Activated B cell treated with CpG ODN at 0.5 μM for 24 hours (primary cell): ENCODE measurements around the gene SH2D6. TPM values are rescaled to one million over a fixed set of nuclear protein-coding genes. Genes with fewer than 3 reads are reported as not detected.
A peak's percentile ranks its signal among the peaks of the same experiment; 100 is the strongest.

Experiments used
- ATAC-seq: fragments of 200-7000 bp; cut with Tn5 transposase; one replicate; pipeline ENCODE4 v1.10.0; 2021; ENCODE audit warnings: low read depth, mild to moderate bottlenecking, moderate library complexity
- CTCF ChIA-PET: fragments of 350-600 bp; sonication (Branson Sonifier 250); formaldehyde crosslinking; loops from one replicate; lab custom pipeline; 2021; ENCODE audit warnings: antibody characterized with exemption; lab: Charles Lee
- POLR2A ChIA-PET: fragments of 350-600 bp; sonication (Branson Sonifier 250); formaldehyde crosslinking; loops from one replicate; lab custom pipeline; 2021; ENCODE audit warnings: antibody characterized with exemption; lab: Charles Lee
- DNase-seq: peaks from one replicate; pipeline ENCODE4 v3.0.0; 2022
- H3K27ac Mint-ChIP-seq: one replicate; pipeline ENCODE4 v1.8.0; 2020; ENCODE audit warnings: mixed read lengths
- H3K27me3 Mint-ChIP-seq: one replicate; pipeline ENCODE4 v1.8.0; 2021; ENCODE audit warnings: mixed read lengths
- H3K36me3 Mint-ChIP-seq: one replicate; pipeline ENCODE4 v1.8.0; 2021; ENCODE audit warnings: low read depth, mixed read lengths
- H3K4me1 Mint-ChIP-seq: one replicate; pipeline ENCODE4 v1.8.0; 2021; ENCODE audit warnings: mixed read lengths
- H3K4me3 Mint-ChIP-seq: one replicate; pipeline ENCODE4 v1.8.0; 2020; ENCODE audit warnings: mild to moderate bottlenecking, mixed read lengths
- H3K9me3 Mint-ChIP-seq: one replicate; pipeline ENCODE4 v1.8.0; 2020; ENCODE audit warnings: mixed read lengths
- intact Hi-C: fragments of 100-400 bp; cut with micrococcal nuclease; formaldehyde crosslinking; loops from one replicate; pipeline ENCODE4 v1.15.1; 2024
- total RNA-seq: library from RNA; stranded (reverse); gene quantifications from 2 replicates; pipeline ENCODE4 v1.2.3, GENCODE V29; 2022
- TF ChIP-seq, protein P1 (sequence below): fragments of 200-600 bp; IDR thresholded peaks from one replicate; pipeline ENCODE4 v1.8.0; 2022; ENCODE audit warnings: antibody characterized with exemption, mild to moderate bottlenecking

Gene SH2D6
- total RNA-seq, 1 donor from 2014 or later = 1.6 TPM

DNA sequence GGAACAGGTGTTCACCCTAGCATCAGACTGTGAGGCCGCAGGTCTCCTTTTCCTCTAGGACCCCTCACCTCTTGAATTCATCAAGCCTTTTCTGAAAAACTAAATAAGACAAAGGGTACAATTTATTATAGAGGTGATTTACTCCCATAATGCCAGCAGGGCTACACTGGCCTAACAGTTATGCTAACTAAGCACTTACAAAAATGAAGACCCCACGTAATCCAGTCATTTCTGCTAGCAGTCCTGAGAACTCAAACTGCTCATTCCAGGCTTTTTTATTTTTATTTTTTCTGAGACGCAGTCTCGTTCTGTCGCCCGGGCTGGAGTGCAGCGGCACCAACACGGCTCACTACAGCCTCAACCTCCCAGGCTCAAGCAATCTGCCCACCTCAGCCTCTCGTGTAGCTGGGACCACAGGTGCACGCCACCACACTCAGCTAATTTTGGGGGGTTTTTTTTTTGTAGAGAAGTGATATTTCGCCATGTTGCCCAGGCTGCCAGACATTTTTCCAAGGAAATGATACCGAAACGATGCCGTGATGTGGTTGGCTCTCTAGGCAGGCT, 22.5 kb upstream of the SH2D6 start:
- ChIA-PET POLR2A (no interaction called here), CTCF (no interaction called here)
- Mint-ChIP-seq H3K36me3 (peaks cover 78% of the 10 kb centered on the region), H3K4me3 (no peak overlapping the region), H3K27me3 (no peaks in the 10 kb centered on the region), H3K9me3 (no peaks in the 10 kb centered on the region), H3K27ac (no peak overlapping the region), H3K4me1 (peaks cover 30% of the 10 kb centered on the region)
- intact Hi-C loops = no loop called here
- DNase-seq (no peak), ATAC-seq (no peak)
- TF ChIP-seq, protein P1, sequence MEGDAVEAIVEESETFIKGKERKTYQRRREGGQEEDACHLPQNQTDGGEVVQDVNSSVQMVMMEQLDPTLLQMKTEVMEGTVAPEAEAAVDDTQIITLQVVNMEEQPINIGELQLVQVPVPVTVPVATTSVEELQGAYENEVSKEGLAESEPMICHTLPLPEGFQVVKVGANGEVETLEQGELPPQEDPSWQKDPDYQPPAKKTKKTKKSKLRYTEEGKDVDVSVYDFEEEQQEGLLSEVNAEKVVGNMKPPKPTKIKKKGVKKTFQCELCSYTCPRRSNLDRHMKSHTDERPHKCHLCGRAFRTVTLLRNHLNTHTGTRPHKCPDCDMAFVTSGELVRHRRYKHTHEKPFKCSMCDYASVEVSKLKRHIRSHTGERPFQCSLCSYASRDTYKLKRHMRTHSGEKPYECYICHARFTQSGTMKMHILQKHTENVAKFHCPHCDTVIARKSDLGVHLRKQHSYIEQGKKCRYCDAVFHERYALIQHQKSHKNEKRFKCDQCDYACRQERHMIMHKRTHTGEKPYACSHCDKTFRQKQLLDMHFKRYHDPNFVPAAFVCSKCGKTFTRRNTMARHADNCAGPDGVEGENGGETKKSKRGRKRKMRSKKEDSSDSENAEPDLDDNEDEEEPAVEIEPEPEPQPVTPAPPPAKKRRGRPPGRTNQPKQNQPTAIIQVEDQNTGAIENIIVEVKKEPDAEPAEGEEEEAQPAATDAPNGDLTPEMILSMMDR = no peak

DNA sequence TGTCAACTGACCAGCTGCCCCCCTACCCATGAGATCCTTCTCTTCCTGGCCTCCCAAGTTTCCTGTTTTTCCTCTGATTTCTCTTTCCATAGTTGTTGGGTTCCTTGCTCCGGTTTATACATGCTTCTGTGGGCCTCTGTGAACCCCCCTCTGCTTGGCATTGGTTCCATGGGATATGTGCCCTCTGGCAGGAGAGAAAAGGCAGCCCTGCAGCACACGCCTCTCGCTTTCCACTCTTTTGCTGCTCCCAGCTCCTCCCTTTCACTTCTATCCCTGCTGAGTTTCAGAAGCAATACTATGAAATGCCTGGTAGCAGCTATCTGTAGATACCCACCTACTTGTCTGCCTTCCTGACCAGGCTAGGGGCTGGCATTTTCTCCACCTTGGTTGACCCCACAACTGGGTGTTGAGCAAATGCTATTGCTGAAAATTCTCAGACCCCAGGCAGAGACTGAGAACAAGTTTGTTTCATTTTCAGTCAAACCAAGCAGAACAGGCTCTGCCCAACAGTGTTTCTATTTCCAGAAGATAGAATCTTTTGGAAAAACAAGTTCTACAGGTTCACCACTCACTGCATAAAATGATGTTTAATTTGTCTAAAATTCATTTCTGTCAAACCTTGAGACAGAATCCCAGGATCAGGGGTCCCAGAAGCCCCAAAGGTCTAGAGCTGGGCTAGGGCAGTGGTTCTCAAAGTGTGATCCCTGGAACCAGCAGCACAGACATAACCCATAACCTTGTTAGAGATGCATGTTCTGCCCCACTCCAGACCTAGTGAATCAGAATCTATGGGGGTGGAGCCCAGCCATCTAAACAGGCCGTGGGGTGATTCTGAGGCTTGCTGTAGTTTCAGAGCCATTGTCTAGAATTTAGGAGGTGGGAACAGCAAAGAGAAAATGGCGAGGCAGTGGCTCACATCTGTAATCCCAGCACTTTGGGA, 21.7 kb upstream of the SH2D6 start:
- intact Hi-C loops = no loop called here
- Mint-ChIP-seq H3K36me3 (peaks cover 81% of the 10 kb centered on the region), H3K9me3 (no peaks in the 10 kb centered on the region), H3K27me3 (no peaks in the 10 kb centered on the region), H3K4me1 (peaks cover 24% of the 10 kb centered on the region), H3K4me3 (no peak overlapping the region), H3K27ac (peak overlapping the region; percentile 50)
- ATAC-seq = no peak
- DNase-seq = no peak
- ChIA-PET POLR2A (no interaction called here), CTCF (no interaction called here)
- TF ChIP-seq, protein P1 = no peak

GRCh38 chr2:85397925-85398331, 20.6 kb upstream of the SH2D6 start:
- H3K9me3 Mint-ChIP-seq = no peaks in the 10 kb centered on the region
- no peaks in the 10 kb centered on the region for H3K27me3 Mint-ChIP-seq
- POLR2A ChIA-PET = no interaction called here
- intact Hi-C loops = no loop called here
- no peak overlapping the region for H3K27ac Mint-ChIP-seq
- H3K4me1 Mint-ChIP-seq = peaks cover 24% of the 10 kb centered on the region
- H3K4me3 Mint-ChIP-seq = no peak overlapping the region
- DNase-seq (no peak), ATAC-seq (no peak)
- peaks cover 84% of the 10 kb centered on the region for H3K36me3 Mint-ChIP-seq
- CTCF ChIA-PET = no interaction called here
- TF ChIP-seq, protein P1 = no peak

- H3K36me3 Mint-ChIP-seq = peaks cover 82% of the 10 kb centered on the region
- no peaks in the 10 kb centered on the region for H3K27me3 Mint-ChIP-seq
- H3K27ac Mint-ChIP-seq = peak overlapping the region; percentile 22
- POLR2A ChIA-PET = no interaction called here
- H3K4me3 Mint-ChIP-seq = no peak overlapping the region
- peaks cover 24% of the 10 kb centered on the region for H3K4me1 Mint-ChIP-seq
- CTCF ChIA-PET = no interaction called here
- TF ChIP-seq, protein P1 = no peak
- DNase-seq = no peak
- ATAC-seq = no peak
- no peaks in the 10 kb centered on the region for H3K9me3 Mint-ChIP-seq
- intact Hi-C loops = no loop called here
These were observed 19.9 kb upstream of the SH2D6 start for GRCh38 chr2:85398426-85399182.

GRCh38 chr2:85399183-85399455, 19.4 kb upstream of the SH2D6 start:
- Mint-ChIP-seq H3K9me3 (no peaks in the 10 kb centered on the region), H3K27ac (peak overlapping the region; percentile 22), H3K27me3 (no peaks in the 10 kb centered on the region), H3K4me3 (no peak overlapping the region), H3K36me3 (peaks cover 78% of the 10 kb centered on the region), H3K4me1 (peaks cover 20% of the 10 kb centered on the region)
- no peak for ATAC-seq
- ChIA-PET POLR2A (interaction anchor here (2.1 kb wide), 1 partner anchor 10 kb away, joined by 7 read pairs; the partner anchor contains the start of gene CAPG), CTCF (no interaction called here)
- TF ChIP-seq, protein P1 = no peak
- DNase-seq = no peak
- intact Hi-C loops = no loop called here
